HEK293 (cell line): ENCODE data around the gene COL6A2.

Experiments used
- REPIN1 ChIP-seq: fragments of 450-650 bp; formaldehyde crosslinking; IDR thresholded peaks from 2 replicates; pipeline ENCODE4 v1.5.1; 2017; ENCODE audit warnings: missing biosample characterization, missing genetic modification characterization, low read depth
- ZFP69B ChIP-seq: fragments of 450-650 bp; formaldehyde crosslinking; IDR thresholded peaks from 2 replicates; pipeline ENCODE4 v1.5.1; 2016; ENCODE audit warnings: missing biosample characterization, missing genetic modification characterization
- ZNF174 ChIP-seq: fragments of 450-650 bp; formaldehyde crosslinking; IDR thresholded peaks from 2 replicates; pipeline ENCODE4 v1.5.0; 2017; ENCODE audit warnings: missing biosample characterization, mild to moderate bottlenecking, missing genetic modification characterization
- ZNF175 ChIP-seq: fragments of 450-650 bp; formaldehyde crosslinking; IDR thresholded peaks from 2 replicates; pipeline ENCODE4 v1.5.1; 2016; ENCODE audit warnings: missing biosample characterization, missing genetic modification characterization
- ZNF202 ChIP-seq: fragments of 450-650 bp; formaldehyde crosslinking; IDR thresholded peaks from 2 replicates; pipeline ENCODE4 v1.5.1; 2016; ENCODE audit warnings: missing biosample characterization, missing genetic modification characterization, borderline replicate concordance
- ZNF248 ChIP-seq: fragments of 450-650 bp; formaldehyde crosslinking; IDR thresholded peaks from 2 replicates; pipeline ENCODE4 v1.5.1; 2017; ENCODE audit warnings: missing biosample characterization, missing genetic modification characterization
- ZNF280C ChIP-seq: fragments of 450-650 bp; formaldehyde crosslinking; IDR thresholded peaks from 2 replicates; pipeline ENCODE4 v1.5.1; 2016; ENCODE audit warnings: missing biosample characterization, missing genetic modification characterization
- ZNF335 ChIP-seq: fragments of 450-650 bp; formaldehyde crosslinking; conservative IDR thresholded peaks from 2 replicates; pipeline ENCODE4 v1.5.1; 2016; ENCODE audit warnings: missing biosample characterization, missing genetic modification characterization
- ZNF394 ChIP-seq: fragments of 450-650 bp; formaldehyde crosslinking; IDR thresholded peaks from 2 replicates; pipeline ENCODE4 v1.5.1; 2016; ENCODE audit warnings: missing biosample characterization, missing genetic modification characterization, mild to moderate bottlenecking, moderate library complexity, borderline replicate concordance
- ZNF514 ChIP-seq: fragments of 450-650 bp; formaldehyde crosslinking; IDR thresholded peaks from 2 replicates; pipeline ENCODE4 v1.5.1; 2016; ENCODE audit warnings: missing biosample characterization, missing genetic modification characterization
- ZNF561 ChIP-seq: fragments of 450-650 bp; IDR thresholded peaks from 2 replicates; pipeline ENCODE4 v1.5.1; 2018; ENCODE audit warnings: missing biosample characterization, missing genetic modification characterization, borderline replicate concordance
- ZNF623 ChIP-seq: fragments of 450-650 bp; formaldehyde crosslinking; IDR thresholded peaks from 2 replicates; pipeline ENCODE4 v1.5.1; 2016; ENCODE audit warnings: missing biosample characterization, missing genetic modification characterization
- ZNF664 ChIP-seq: fragments of 450-650 bp; formaldehyde crosslinking; IDR thresholded peaks from 2 replicates; pipeline ENCODE4 v1.5.1; 2016; ENCODE audit warnings: missing biosample characterization, missing genetic modification characterization
- ZNF707 ChIP-seq: fragments of 450-650 bp; formaldehyde crosslinking; IDR thresholded peaks from 2 replicates; pipeline ENCODE4 v1.5.1; 2016; ENCODE audit warnings: missing biosample characterization, missing genetic modification characterization
- ZNF792 ChIP-seq: fragments of 450-650 bp; formaldehyde crosslinking; IDR thresholded peaks from 2 replicates; pipeline ENCODE4 v1.5.1; 2016; ENCODE audit warnings: missing biosample characterization, missing genetic modification characterization
- ZNF837 ChIP-seq: fragments of 450-650 bp; formaldehyde crosslinking; IDR thresholded peaks from 2 replicates; pipeline ENCODE4 v1.5.1; 2016; ENCODE audit warnings: missing biosample characterization, missing genetic modification characterization
- ZSCAN16 ChIP-seq: fragments of 450-650 bp; formaldehyde crosslinking; IDR thresholded peaks from 2 replicates; pipeline ENCODE4 v1.5.1; 2016; ENCODE audit warnings: missing biosample characterization, missing genetic modification characterization
- TF ChIP-seq, protein P1 (sequence below): fragments of 450-650 bp; IDR thresholded peaks from 2 replicates; pipeline ENCODE4 v1.5.1; 2018; ENCODE audit warnings: missing biosample characterization, mild to moderate bottlenecking, missing genetic modification characterization
- TF ChIP-seq, protein P2 (sequence below): fragments of 450-650 bp; formaldehyde crosslinking; IDR thresholded peaks from 2 replicates; pipeline ENCODE4 v1.5.1; 2016; ENCODE audit warnings: missing biosample characterization, missing genetic modification characterization, low read depth
- TF ChIP-seq, protein P3 (sequence below): fragments of 450-650 bp; formaldehyde crosslinking; IDR thresholded peaks from 2 replicates; pipeline ENCODE4 v1.5.0; 2017; ENCODE audit warnings: missing biosample characterization, missing genetic modification characterization, borderline replicate concordance

The COL6A2 gene

DNA sequence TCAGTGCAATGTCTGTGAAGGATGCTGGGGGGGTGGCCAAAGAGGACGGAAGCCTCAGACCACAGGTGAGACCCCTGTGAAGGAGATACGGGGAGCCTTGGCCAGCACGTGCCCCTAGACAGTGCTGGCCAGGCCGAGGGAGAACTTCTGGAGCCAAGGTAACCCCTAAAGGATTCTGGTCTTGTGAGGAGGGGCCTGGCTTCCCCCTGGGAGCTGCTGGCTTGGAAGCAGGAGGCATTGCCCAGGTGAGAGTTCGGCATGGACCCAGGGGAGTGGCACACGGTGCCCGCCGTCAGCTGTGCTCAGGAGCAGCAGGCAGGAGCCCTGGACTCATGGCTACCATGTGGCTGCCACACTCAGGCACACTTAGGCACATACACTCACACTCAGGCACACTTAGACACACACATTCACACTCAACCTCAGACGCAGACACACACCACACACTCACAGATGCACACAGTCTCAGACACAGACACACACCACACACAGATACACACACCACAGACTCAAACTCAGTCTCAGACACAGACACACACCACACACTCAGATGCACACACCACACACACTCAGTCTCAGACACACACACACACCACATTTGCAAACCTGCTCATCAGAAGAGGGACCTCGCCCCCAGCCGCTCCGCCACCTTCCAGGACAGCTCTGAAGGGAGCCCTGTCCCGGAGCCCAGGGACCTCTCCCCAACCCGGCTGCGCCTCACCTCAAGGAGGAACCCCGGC, 1.1 kb upstream of the COL6A2 start (continued):
- TF ChIP-seq ZNF623 (tag by site-specific recombination): no peak
- peak; percentile 87; the same call in 1 of the 2 replicates for TF ChIP-seq ZNF175 (tag by site-specific recombination)
- TF ChIP-seq ZNF792: no peak
- TF ChIP-seq ZNF174 (tag by site-specific recombination): no peak
- TF ChIP-seq, protein P1, sequence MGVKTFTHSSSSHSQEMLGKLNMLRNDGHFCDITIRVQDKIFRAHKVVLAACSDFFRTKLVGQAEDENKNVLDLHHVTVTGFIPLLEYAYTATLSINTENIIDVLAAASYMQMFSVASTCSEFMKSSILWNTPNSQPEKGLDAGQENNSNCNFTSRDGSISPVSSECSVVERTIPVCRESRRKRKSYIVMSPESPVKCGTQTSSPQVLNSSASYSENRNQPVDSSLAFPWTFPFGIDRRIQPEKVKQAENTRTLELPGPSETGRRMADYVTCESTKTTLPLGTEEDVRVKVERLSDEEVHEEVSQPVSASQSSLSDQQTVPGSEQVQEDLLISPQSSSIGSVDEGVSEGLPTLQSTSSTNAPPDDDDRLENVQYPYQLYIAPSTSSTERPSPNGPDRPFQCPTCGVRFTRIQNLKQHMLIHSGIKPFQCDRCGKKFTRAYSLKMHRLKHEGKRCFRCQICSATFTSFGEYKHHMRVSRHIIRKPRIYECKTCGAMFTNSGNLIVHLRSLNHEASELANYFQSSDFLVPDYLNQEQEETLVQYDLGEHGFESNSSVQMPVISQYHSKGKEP (tag by site-specific recombination): no peak
- TF ChIP-seq ZNF707: 0 out of 2 replicates have a peak, but pooled peaks have one; percentile 40
- TF ChIP-seq REPIN1: no peak
- no peak for TF ChIP-seq ZNF561
- no peak for TF ChIP-seq ZNF280C (tag by site-specific recombination)
- TF ChIP-seq ZNF335 (tag by site-specific recombination): no peak
- no peak for TF ChIP-seq ZNF394 (tag by site-specific recombination)
- no peak for TF ChIP-seq ZNF664 (tag by site-specific recombination)
- TF ChIP-seq ZFP69B (tag by site-specific recombination): no peak
- TF ChIP-seq, protein P2, sequence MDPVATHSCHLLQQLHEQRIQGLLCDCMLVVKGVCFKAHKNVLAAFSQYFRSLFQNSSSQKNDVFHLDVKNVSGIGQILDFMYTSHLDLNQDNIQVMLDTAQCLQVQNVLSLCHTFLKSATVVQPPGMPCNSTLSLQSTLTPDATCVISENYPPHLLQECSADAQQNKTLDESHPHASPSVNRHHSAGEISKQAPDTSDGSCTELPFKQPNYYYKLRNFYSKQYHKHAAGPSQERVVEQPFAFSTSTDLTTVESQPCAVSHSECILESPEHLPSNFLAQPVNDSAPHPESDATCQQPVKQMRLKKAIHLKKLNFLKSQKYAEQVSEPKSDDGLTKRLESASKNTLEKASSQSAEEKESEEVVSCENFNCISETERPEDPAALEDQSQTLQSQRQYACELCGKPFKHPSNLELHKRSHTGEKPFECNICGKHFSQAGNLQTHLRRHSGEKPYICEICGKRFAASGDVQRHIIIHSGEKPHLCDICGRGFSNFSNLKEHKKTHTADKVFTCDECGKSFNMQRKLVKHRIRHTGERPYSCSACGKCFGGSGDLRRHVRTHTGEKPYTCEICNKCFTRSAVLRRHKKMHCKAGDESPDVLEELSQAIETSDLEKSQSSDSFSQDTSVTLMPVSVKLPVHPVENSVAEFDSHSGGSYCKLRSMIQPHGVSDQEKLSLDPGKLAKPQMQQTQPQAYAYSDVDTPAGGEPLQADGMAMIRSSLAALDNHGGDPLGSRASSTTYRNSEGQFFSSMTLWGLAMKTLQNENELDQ (tag by site-specific recombination): no peak
- no peak for TF ChIP-seq ZNF514 (tag by site-specific recombination)
- no peak for TF ChIP-seq ZNF248 (tag by site-specific recombination)
- TF ChIP-seq, protein P3, sequence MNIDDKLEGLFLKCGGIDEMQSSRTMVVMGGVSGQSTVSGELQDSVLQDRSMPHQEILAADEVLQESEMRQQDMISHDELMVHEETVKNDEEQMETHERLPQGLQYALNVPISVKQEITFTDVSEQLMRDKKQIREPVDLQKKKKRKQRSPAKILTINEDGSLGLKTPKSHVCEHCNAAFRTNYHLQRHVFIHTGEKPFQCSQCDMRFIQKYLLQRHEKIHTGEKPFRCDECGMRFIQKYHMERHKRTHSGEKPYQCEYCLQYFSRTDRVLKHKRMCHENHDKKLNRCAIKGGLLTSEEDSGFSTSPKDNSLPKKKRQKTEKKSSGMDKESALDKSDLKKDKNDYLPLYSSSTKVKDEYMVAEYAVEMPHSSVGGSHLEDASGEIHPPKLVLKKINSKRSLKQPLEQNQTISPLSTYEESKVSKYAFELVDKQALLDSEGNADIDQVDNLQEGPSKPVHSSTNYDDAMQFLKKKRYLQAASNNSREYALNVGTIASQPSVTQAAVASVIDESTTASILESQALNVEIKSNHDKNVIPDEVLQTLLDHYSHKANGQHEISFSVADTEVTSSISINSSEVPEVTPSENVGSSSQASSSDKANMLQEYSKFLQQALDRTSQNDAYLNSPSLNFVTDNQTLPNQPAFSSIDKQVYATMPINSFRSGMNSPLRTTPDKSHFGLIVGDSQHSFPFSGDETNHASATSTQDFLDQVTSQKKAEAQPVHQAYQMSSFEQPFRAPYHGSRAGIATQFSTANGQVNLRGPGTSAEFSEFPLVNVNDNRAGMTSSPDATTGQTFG (tag by site-specific recombination): peak; percentile 52; the same call in 1 of the 2 replicates
- no peak for TF ChIP-seq ZNF202 (tag by site-specific recombination)
- no peak for TF ChIP-seq ZSCAN16
- TF ChIP-seq ZNF837: no peak
